Neural cell (in vitro differentiated cells): ENCODE measurements around the gene DIRAS1.

ENCODE experiments used
- CTCF ChIP-seq: fragments of 450-650 bp; IDR thresholded peaks from 2 replicates; pipeline ENCODE4 v1.5.1; 2014; ENCODE audit warnings: antibody characterized with exemption, mild to moderate bottlenecking, moderate library complexity; ENCODE audit not compliant: poor library complexity, severe bottlenecking
- EP300 ChIP-seq: fragments of 450-650 bp; conservative IDR thresholded peaks from 2 replicates; pipeline ENCODE4 v1.6.1; 2014; ENCODE audit warnings: antibody characterized with exemption, mild to moderate bottlenecking, moderate library complexity; ENCODE audit not compliant: poor library complexity, severe bottlenecking
- EZH2 ChIP-seq: fragments of 200-600, 300-800 bp; shearing (Covaris generic), sonication (generic); IDR thresholded peaks from 2 replicates; pipeline ENCODE4 v1.6.1; 2014; ENCODE audit warnings: antibody characterized with exemption, low read length, borderline replicate concordance, mild to moderate bottlenecking; ENCODE audit not compliant: insufficient read depth, poor library complexity, severe bottlenecking
- POLR2AphosphoS5 ChIP-seq: IDR thresholded peaks from 2 replicates; pipeline ENCODE4 v1.6.1; 2012
- REST ChIP-seq: IDR thresholded peaks from 2 replicates; pipeline ENCODE4 v1.6.1; 2012; ENCODE audit warnings: borderline replicate concordance
- TAF1 ChIP-seq: IDR thresholded peaks from 2 replicates; pipeline ENCODE4 v1.6.1; 2012; ENCODE audit warnings: low read depth

GRCh38 chr19:2678044-2678671, 43.0 kb downstream of the DIRAS1 start:
- TF ChIP-seq POLR2AphosphoS5 (no peak), CTCF (no peak), TAF1 (no peak), EZH2 (no peak), REST (no peak), EP300 (no peak)
